IMR-90 (cell line): Measurements from ENCODE around the gene DNM2. TPM values are rescaled to one million over a fixed set of nuclear protein-coding genes. Genes with fewer than 3 reads are reported as not detected.

Experiments
- ATAC-seq: fragments of 200-7000 bp; cut with Tn5 transposase; 2 replicates; pipeline ENCODE4 v1.9.1; 2020; ENCODE audit warnings: low read depth, mild to moderate bottlenecking, moderate library complexity
- BruUV-seq: library from RNA; stranded (reverse); fragments of 400-500 nt; replicated peaks from 2 replicates; lab custom pipeline; 2021; lab: Mats Ljungman, UMichigan
- CTCF ChIA-PET: fragments of 300-600 bp; formaldehyde crosslinking; extraction: SDS; loops from one replicate; lab custom pipeline; 2021; ENCODE audit warnings: antibody characterized with exemption; lab: Yijun Ruan, JAX
- POLR2A ChIA-PET: fragments of 300-600 bp; sonication (Branson Sonifier 250); formaldehyde crosslinking; loops from one replicate; lab custom pipeline; 2022; ENCODE audit warnings: antibody characterized with exemption; ENCODE audit not compliant: unreplicated experiment; lab: Charles Lee
- DNase-seq: peaks from one replicate; pipeline ENCODE4 v3.0.0; 2013
- H2AFZ ChIP-seq: replicated peaks from 2 replicates; pipeline ENCODE3; 2013; ENCODE audit warnings: low read length, mild to moderate bottlenecking; ENCODE audit not compliant: poor library complexity
- H2AK5ac ChIP-seq: 2 replicates; pipeline ENCODE4 v1.6.1; 2013; ENCODE audit warnings: low read depth, low read length, inconsistent platforms
- H2AK9ac ChIP-seq: replicated peaks from 2 replicates; pipeline ENCODE3; 2013; ENCODE audit warnings: mild to moderate bottlenecking, low read depth, low read length, moderate library complexity; ENCODE audit not compliant: poor library complexity
- H2BK120ac ChIP-seq: 2 replicates; pipeline ENCODE4 v1.6.1; 2013; ENCODE audit warnings: low read depth, low read length, inconsistent platforms
- H2BK15ac ChIP-seq: 3 replicates; pipeline ENCODE4 v1.6.1; 2013; ENCODE audit warnings: low read depth, low read length, inconsistent platforms
- H2BK20ac ChIP-seq: 2 replicates; pipeline ENCODE4 v1.6.1; 2013; ENCODE audit warnings: low read depth, mild to moderate bottlenecking, inconsistent platforms, low read length, moderate library complexity
- H2BK5ac ChIP-seq: 2 replicates; pipeline ENCODE4 v1.6.1; 2013; ENCODE audit warnings: mild to moderate bottlenecking, low read depth, low read length, inconsistent platforms; ENCODE audit not compliant: poor library complexity, severe bottlenecking
- H3K14ac ChIP-seq: replicated peaks from 2 replicates; pipeline ENCODE4 v1.6.1; 2013; ENCODE audit warnings: low read depth, low read length, inconsistent platforms
- H3K18ac ChIP-seq: 2 replicates; pipeline ENCODE4 v1.6.1; 2013; ENCODE audit warnings: low read depth, low read length, control low read depth
- H3K23ac ChIP-seq: 2 replicates; pipeline ENCODE4 v1.6.1; 2013; ENCODE audit warnings: low read depth, low read length, inconsistent platforms
- H3K27ac ChIP-seq: 2 replicates; pipeline ENCODE4 v1.5.1; 2013; ENCODE audit warnings: mild to moderate bottlenecking, control low read depth, low read length; ENCODE audit not compliant: insufficient read depth
- H3K27me3 ChIP-seq: 2 replicates; pipeline ENCODE4 v1.6.1; 2013; ENCODE audit warnings: low read length; ENCODE audit not compliant: control insufficient read depth, insufficient read depth
- H3K36me3 ChIP-seq: 2 replicates; pipeline ENCODE4 v1.6.1; 2013; ENCODE audit warnings: low read length, mixed read lengths; ENCODE audit not compliant: control insufficient read depth, insufficient read depth
- H3K4ac ChIP-seq: 2 replicates; pipeline ENCODE4 v1.6.1; 2013; ENCODE audit warnings: low read depth, low read length, inconsistent platforms
- H3K4me1 ChIP-seq: 2 replicates; pipeline ENCODE4 v1.6.1; 2013; ENCODE audit warnings: low read length, mixed read lengths; ENCODE audit not compliant: control insufficient read depth, insufficient read depth
- H3K4me2 ChIP-seq: 2 replicates; pipeline ENCODE4 v1.6.1; 2013; ENCODE audit warnings: low read depth, mild to moderate bottlenecking, control low read depth, low read length, moderate library complexity
- H3K4me3 ChIP-seq: 2 replicates; pipeline ENCODE4 v1.5.1; 2013; ENCODE audit warnings: low read depth, mild to moderate bottlenecking, control low read depth, low read length, moderate library complexity; ENCODE audit not compliant: insufficient read depth
- H3K56ac ChIP-seq: 2 replicates; pipeline ENCODE4 v1.6.1; 2013; ENCODE audit warnings: low read length, inconsistent platforms; ENCODE audit not compliant: insufficient read depth; ENCODE audit errors: extremely low read depth
- H3K79me1 ChIP-seq, 2 experiments: 2 replicates each; pipeline ENCODE4 v1.6.1; 2013; ENCODE audit warnings: low read length in 2 of 2, inconsistent platforms in 1 of 2, low read depth in 1 of 2
- H3K9ac ChIP-seq: 2 replicates; pipeline ENCODE4 v1.6.1; 2013; ENCODE audit warnings: low read depth, low read length, control low read depth
- H3K9me1 ChIP-seq: 2 replicates; pipeline ENCODE4 v1.6.1; 2013; ENCODE audit warnings: low read length, inconsistent platforms; ENCODE audit not compliant: insufficient read depth
- H3K9me3 ChIP-seq: 2 replicates; pipeline ENCODE4 v1.6.1; 2013; ENCODE audit warnings: low read length; ENCODE audit not compliant: control insufficient read depth, insufficient read depth
- H4K20me1 ChIP-seq: 2 replicates; pipeline ENCODE4 v1.6.1; 2013; ENCODE audit warnings: low read length, inconsistent platforms; ENCODE audit not compliant: insufficient read depth
- H4K5ac ChIP-seq: 2 replicates; pipeline ENCODE4 v1.6.1; 2013; ENCODE audit warnings: mild to moderate bottlenecking, low read depth, low read length, control low read depth
- H4K8ac ChIP-seq, 2 experiments: 2 replicates each; pipeline ENCODE4 v1.6.1; 2013; ENCODE audit warnings: low read depth in 2 of 2, low read length in 2 of 2, control low read depth in 1 of 2, inconsistent platforms in 1 of 2
- H4K91ac ChIP-seq: 2 replicates; pipeline ENCODE4 v1.6.1; 2013; ENCODE audit warnings: low read depth, low read length, inconsistent platforms; ENCODE audit not compliant: insufficient read depth
- FOS ChIP-seq: fragments of 150-350 bp; IDR thresholded peaks from 2 replicates; pipeline ENCODE4 v1.6.1; 2016; ENCODE audit warnings: low read depth, low read length
- SMC3 ChIP-seq: fragments of 150-350 bp; IDR thresholded peaks from 2 replicates; pipeline ENCODE4 v1.6.1; 2016; ENCODE audit warnings: low read depth, mild to moderate bottlenecking, antibody characterized with exemption, low read length, moderate library complexity
- WGBS, 2 experiments: methylation state at CpG; one replicate each; pipeline versions ENCODE4 v1.1.5 to v1.1.7; 2013; ENCODE audit warnings: missing lambda C conversion rate in 2 of 2; ENCODE audit not compliant: insufficient read length in 1 of 2; ENCODE audit errors: extremely low coverage in 2 of 2; 5-methylcytosine and 5-hydroxymethylcytosine counted together
- dilution Hi-C: fragments of 300-500 bp; cut with HindIII; formaldehyde crosslinking; loops from one replicate; pipeline ENCODE4 v1.14.3; 2018; ENCODE audit warnings: low sequenced_read_pairs; ENCODE audit not compliant: unreplicated experiment
- in situ Hi-C: fragments of 300-500 bp; cut with MboI; formaldehyde crosslinking; loops from 3 replicates; pipeline ENCODE4 v1.14.3; 2019; ENCODE audit warnings: low sequenced_read_pairs, inconsistent platforms, mixed read lengths
- intact Hi-C: fragments of 100-400 bp; cut with micrococcal nuclease; formaldehyde crosslinking; loops from 2 replicates; pipeline ENCODE4 v1.10.0; 2022
- polyA plus RNA-seq, 3 experiments: library from polyadenylated mRNA; depleted of rRNA; stranded (reverse); fragments of >200 nt; gene quantifications; 2 replicates each; pipeline ENCODE4 v1.2.3, GENCODE V29; 2012; ENCODE audit warnings: low replicate concordance in 1 of 3
- total RNA-seq: library from RNA; depleted of rRNA; stranded (reverse); fragments of >200 nt; gene quantifications from 2 replicates; pipeline ENCODE4 v1.2.3, GENCODE V29; 2012
- TF ChIP-seq, protein P1 (sequence below): fragments of 150-350 bp; IDR thresholded peaks from 2 replicates; pipeline ENCODE4 v1.6.1; 2017; ENCODE audit warnings: mild to moderate bottlenecking, antibody characterized with exemption, low read length, low read depth

DNM2 gene
- total and polyA plus RNA-seq, 2 of the 4 experiments (the other 2 are of a cell fraction): 55.6 to 74.2 TPM

DNA sequence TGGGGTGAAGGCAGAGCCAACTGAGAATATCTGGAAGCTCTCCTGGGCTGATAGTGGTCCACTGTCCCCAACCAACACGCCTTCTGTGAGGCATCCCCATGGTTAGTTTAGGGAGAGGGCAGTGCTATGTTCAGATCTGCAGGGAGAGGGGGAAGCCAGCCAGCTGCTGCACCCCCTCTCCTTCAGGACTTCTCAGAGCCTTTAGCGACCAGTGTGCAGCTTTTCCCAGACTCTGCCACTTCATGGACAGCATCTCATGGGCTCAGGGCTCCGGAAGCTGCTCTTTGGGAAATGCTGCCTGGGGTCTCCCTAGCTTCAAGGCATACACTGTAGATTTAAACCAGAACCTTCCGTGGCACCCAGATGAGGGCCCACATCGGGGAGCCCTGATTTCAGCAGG lies 84.6 kb downstream of the DNM2 start:
- no peak overlapping the region for H2BK15ac ChIP-seq
- no peak for ATAC-seq
- H3K23ac ChIP-seq: no peak overlapping the region
- no peaks in the 10 kb centered on the region; the same call in 1 of the 2 replicates for H4K20me1 ChIP-seq
- no peak overlapping the region for H2BK5ac ChIP-seq
- WGBS, 2 experiments: 93% methylated on average over 2 of the region's 5 CpGs; no CpG with 5 or more reads in 1 of the 2 experiments
- no peak overlapping the region for H3K9ac ChIP-seq
- no peak overlapping the region for H4K8ac ChIP-seq
- H3K79me1 ChIP-seq: peaks cover 0 to 16% of the 10 kb centered on the region in 2 experiments; a peak in 1 of 4 replicates
- H2BK20ac ChIP-seq: no peak overlapping the region
- ChIA-PET CTCF (no interaction called here), POLR2A (no interaction called here)
- peaks cover 72% of the 10 kb centered on the region for H3K36me3 ChIP-seq
- peak overlapping the region; percentile 29 for H2AK9ac ChIP-seq
- dilution Hi-C loops: no loop called here
- H3K27me3 ChIP-seq: no peaks in the 10 kb centered on the region
- no peak overlapping the region for H3K4ac ChIP-seq
- no peak overlapping the region for H3K4me3 ChIP-seq
- no peak overlapping the region for H3K27ac ChIP-seq
- no peak overlapping the region for H3K4me2 ChIP-seq
- no TSS peak for BruUV-seq
- intact Hi-C loops: no loop called here
- no peaks in the 10 kb centered on the region for H3K4me1 ChIP-seq
- no peak overlapping the region for H2AFZ ChIP-seq
- no peak for TF ChIP-seq FOS
- TF ChIP-seq, protein P1, sequence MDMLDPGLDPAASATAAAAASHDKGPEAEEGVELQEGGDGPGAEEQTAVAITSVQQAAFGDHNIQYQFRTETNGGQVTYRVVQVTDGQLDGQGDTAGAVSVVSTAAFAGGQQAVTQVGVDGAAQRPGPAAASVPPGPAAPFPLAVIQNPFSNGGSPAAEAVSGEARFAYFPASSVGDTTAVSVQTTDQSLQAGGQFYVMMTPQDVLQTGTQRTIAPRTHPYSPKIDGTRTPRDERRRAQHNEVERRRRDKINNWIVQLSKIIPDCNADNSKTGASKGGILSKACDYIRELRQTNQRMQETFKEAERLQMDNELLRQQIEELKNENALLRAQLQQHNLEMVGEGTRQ: no peak
- TF ChIP-seq SMC3: no peak
- no peak overlapping the region for H3K56ac ChIP-seq
- no peak overlapping the region for H3K14ac ChIP-seq
- no peak overlapping the region for H2AK5ac ChIP-seq
- no peak overlapping the region for H2BK120ac ChIP-seq
- H3K9me3 ChIP-seq: no peaks in the 10 kb centered on the region
- DNase-seq: no peak
- H3K18ac ChIP-seq: no peak overlapping the region
- H4K91ac ChIP-seq: no peak overlapping the region
- H4K5ac ChIP-seq: no peak overlapping the region
- no peaks in the 10 kb centered on the region; the same call in 1 of the 2 replicates for H3K9me1 ChIP-seq
- in situ Hi-C loops: no loop called here
